Gastrocnemius medialis (tissue), 4 donors: Measurements from ENCODE around the gene CHD1L. TPM values are rescaled to one million over a fixed set of nuclear protein-coding genes. Genes with fewer than 3 reads are reported as not detected.

Source experiments
- ATAC-seq, 2 donors: fragments of 150-250 bp; one replicate each; pipeline ENCODE4 v1.9.1; 2016
- DNase-seq, 2 donors: peaks; one replicate each; pipeline ENCODE4 v3.0.0-alpha.2; 2019
- H3K27ac ChIP-seq, 4 donors: fragments of 200-600 bp; sonication (generic); 1 replicate in 1 of 4; 2 replicates in 3 of 4; pipeline ENCODE4 v1.5.1; 2016 to 2018; ENCODE audit warnings: mild to moderate bottlenecking in 2 of 4, moderate library complexity in 1 of 4
- H3K27me3 ChIP-seq, 3 donors: fragments of 200-600 bp; sonication (generic) in 2 of 3; 1 replicate in 1 of 3; 2 replicates in 2 of 3; pipeline versions ENCODE4 v1.5.1 to v1.6.0; 2016 to 2019; ENCODE audit warnings: mild to moderate bottlenecking in 1 of 3, moderate library complexity in 1 of 3
- H3K36me3 ChIP-seq, 2 donors: fragments of 200-600 bp; sonication (generic) in 1 of 2; one replicate each; pipeline ENCODE4 v1.5.1; 2017 to 2018
- H3K4me1 ChIP-seq, 2 donors: fragments of 200-600 bp; sonication (generic) in 1 of 2; one replicate each; pipeline ENCODE4 v1.5.1; 2016 to 2017; ENCODE audit warnings: mild to moderate bottlenecking in 2 of 2
- H3K4me3 ChIP-seq, 4 donors: fragments of 200-600 bp; sonication (generic) in 3 of 4; 1 replicate in 1 of 4; 2 replicates in 3 of 4; pipeline ENCODE4 v1.5.1; 2016 to 2019; ENCODE audit warnings: mild to moderate bottlenecking in 2 of 4
- H3K9me3 ChIP-seq, 3 donors: fragments of 200-600 bp; sonication (generic) in 2 of 3; 1 replicate in 1 of 3; 2 replicates in 2 of 3; pipeline ENCODE4 v1.5.1; 2016 to 2019
- CTCF ChIP-seq, 5 experiments: fragments of 450-650 bp in 3 of 5; fragments of 200-600 bp in 2 of 5; sonication (generic) in 2 of 5; IDR thresholded peaks in 4 of 5; conservative IDR thresholded peaks in 1 of 5; 1 replicate in 4 of 5; 2 replicates in 1 of 5; pipeline ENCODE4 v1.5.1; 2016 to 2019; ENCODE audit warnings: antibody characterized with exemption in 5 of 5, mild to moderate bottlenecking in 3 of 5, moderate library complexity in 3 of 5
- POLR2A ChIP-seq, 2 donors: fragments of 450-650 bp; IDR thresholded peaks; one replicate each; pipeline ENCODE4 v1.6.1; 2017; ENCODE audit warnings: antibody characterized with exemption in 2 of 2, mild to moderate bottlenecking in 2 of 2, moderate library complexity in 2 of 2
- in situ Hi-C, 4 donors: fragments of 200-750 bp; cut with MboI; loops; one replicate each; pipeline versions ENCODE4 v1.15.0 to v1.8.0; 2017; ENCODE audit warnings: low sequenced_read_pairs in 4 of 4
- intact Hi-C: fragments of 100-400 bp; cut with DNase I; formaldehyde crosslinking; loops from one replicate; pipeline ENCODE4 v1.15.1; 2023; ENCODE audit warnings: low total_unique reads
- total RNA-seq, 4 donors: library from RNA; depleted of rRNA; stranded (reverse); fragments of >200 nt; gene quantifications; one replicate each; pipeline versions ENCODE4 v1.1.0 to v1.2.3, GENCODE V29; 2016

The CHD1L gene
- total RNA-seq, 4 donors from 2014 or later = 9.0 to 10.3 (median 9.6) TPM

GRCh38 chr1:147215540-147215916, 27.0 kb upstream of the CHD1L start:
- Histone ChIP-seq H3K9me3 (no peaks in the 10 kb centered on the region), H3K4me3 (no peak overlapping the region), H3K36me3 (no peaks in the 10 kb centered on the region), H3K4me1 (no peaks in the 10 kb centered on the region), H3K27me3 (no peaks in the 10 kb centered on the region), H3K27ac (no peak overlapping the region)
- ATAC-seq = no peak
- no peak for TF ChIP-seq CTCF (IDR thresholded peaks at IDR 0.05 in 4 of 5, conservative IDR thresholded peaks at IDR 0.05 in 1 of 5)
- TF ChIP-seq POLR2A (IDR thresholded peaks at IDR 0.05) = no peak
- intact Hi-C loops (no loop called here), in situ Hi-C loops (no loop called here)
- DNase-seq = no peak

GRCh38 chr1:147216124-147216523, 26.4 kb upstream of the CHD1L start:
- in situ Hi-C loops (no loop called here), intact Hi-C loops (no loop called here)

GRCh38 chr1:147217141-147217540, 25.3 kb upstream of the CHD1L start:
- Histone ChIP-seq H3K4me1 (no peaks in the 10 kb centered on the region), H3K36me3 (no peaks in the 10 kb centered on the region), H3K27me3 (no peaks in the 10 kb centered on the region), H3K4me3 (no peak overlapping the region), H3K9me3 (no peaks in the 10 kb centered on the region), H3K27ac (no peak overlapping the region)
- in situ Hi-C loops (no loop called here), intact Hi-C loops (no loop called here)
- ATAC-seq (no peak), DNase-seq (no peak)
- TF ChIP-seq POLR2A (IDR thresholded peaks at IDR 0.05) (no peak), CTCF (IDR thresholded peaks at IDR 0.05 in 4 of 5, conservative IDR thresholded peaks at IDR 0.05 in 1 of 5) (no peak)

More at GRCh38 chr1:147216124-147216523, 26.4 kb upstream of the CHD1L start:
- Histone ChIP-seq H3K36me3 (no peaks in the 10 kb centered on the region), H3K4me3 (no peak overlapping the region), H3K27me3 (no peaks in the 10 kb centered on the region), H3K4me1 (no peaks in the 10 kb centered on the region), H3K27ac (no peak overlapping the region), H3K9me3 (no peaks in the 10 kb centered on the region)
- ATAC-seq = no peak
- no peak for TF ChIP-seq POLR2A (IDR thresholded peaks at IDR 0.05)
- no peak for TF ChIP-seq CTCF (IDR thresholded peaks at IDR 0.05 in 4 of 5, conservative IDR thresholded peaks at IDR 0.05 in 1 of 5)
- no peak for DNase-seq

GRCh38 chr1:147218606-147219005, 23.9 kb upstream of the CHD1L start:
- no peak overlapping the region for H3K27ac ChIP-seq
- intact Hi-C loops = no loop called here
- ATAC-seq (no peak), DNase-seq (no peak)
- H3K4me1 ChIP-seq = no peaks in the 10 kb centered on the region
- no peaks in the 10 kb centered on the region for H3K36me3 ChIP-seq
- no peaks in the 10 kb centered on the region for H3K9me3 ChIP-seq
- TF ChIP-seq CTCF (IDR thresholded peaks at IDR 0.05 in 4 of 5, conservative IDR thresholded peaks at IDR 0.05 in 1 of 5) = no peak
- no peak for TF ChIP-seq POLR2A (IDR thresholded peaks at IDR 0.05)
- no peak overlapping the region for H3K4me3 ChIP-seq
- no peaks in the 10 kb centered on the region for H3K27me3 ChIP-seq
- in situ Hi-C loops = no loop called here
